DOHH2 (cell line): ENCODE results near the gene TRIM63.
"Not testable (repeated sequence)": the region's sequence is repeated elsewhere in the genome, so short reads cannot be mapped to it uniquely, and the experiment has no call there.

ENCODE experiments used
- H3F3A ChIP-seq: fragments of 200-600 bp; sonication (generic), shearing (Covaris generic); 2 replicates; pipeline ENCODE4 v1.6.0; 2016; ENCODE audit warnings: antibody characterized with exemption, mild to moderate bottlenecking; ENCODE audit not compliant: control insufficient read depth, insufficient read depth
- H3K27ac ChIP-seq: fragments of 200-600 bp; sonication (generic); 2 replicates; pipeline ENCODE4 v1.5.1; 2014; ENCODE audit warnings: low read depth, mild to moderate bottlenecking, low read length, moderate library complexity
- H3K27me3 ChIP-seq: fragments of 200-600 bp; sonication (generic); 2 replicates; pipeline ENCODE4 v1.6.1; 2014; ENCODE audit warnings: mild to moderate bottlenecking, low read length, mixed read lengths; ENCODE audit not compliant: control insufficient read depth
- H3K36me3 ChIP-seq: fragments of 200-600 bp; sonication (generic); 2 replicates; pipeline ENCODE4 v1.6.1; 2014; ENCODE audit warnings: mild to moderate bottlenecking, low read length, moderate library complexity, mixed read lengths; ENCODE audit not compliant: control insufficient read depth
- H3K4me1 ChIP-seq: fragments of 200-600 bp; sonication (generic); 2 replicates; pipeline ENCODE4 v1.6.1; 2014; ENCODE audit warnings: mild to moderate bottlenecking, low read length, mixed read lengths; ENCODE audit not compliant: control insufficient read depth
- H3K4me2 ChIP-seq: fragments of 200-600 bp; sonication (generic); 2 replicates; pipeline ENCODE4 v1.6.0; 2014; ENCODE audit warnings: mild to moderate bottlenecking, low read length, moderate library complexity
- H3K4me3 ChIP-seq: fragments of 200-600 bp; sonication (generic); 2 replicates; pipeline ENCODE4 v1.5.1; 2014; ENCODE audit warnings: mild to moderate bottlenecking, low read length, mixed read lengths
- H3K79me2 ChIP-seq: fragments of 200-600 bp; sonication (generic); 2 replicates; pipeline ENCODE4 v1.6.1; 2014; ENCODE audit warnings: mild to moderate bottlenecking, low read length, mixed read lengths; ENCODE audit not compliant: control insufficient read depth
- H3K9me2 ChIP-seq: fragments of 200-600 bp; sonication (generic); replicated peaks from 2 replicates; pipeline ENCODE4 v1.6.1; 2014; ENCODE audit warnings: mild to moderate bottlenecking, low read length, mixed read lengths; ENCODE audit not compliant: control insufficient read depth
- H3K9me3 ChIP-seq: fragments of 200-600 bp; sonication (generic); 2 replicates; pipeline ENCODE4 v1.6.1; 2014; ENCODE audit warnings: antibody characterized with exemption, low read length, mixed read lengths; ENCODE audit not compliant: control insufficient read depth, insufficient read depth
- H4K20me1 ChIP-seq: fragments of 200-600 bp; sonication (generic); 2 replicates; pipeline ENCODE4 v1.6.0; 2014; ENCODE audit warnings: low read depth, mild to moderate bottlenecking, antibody characterized with exemption, low read length, moderate library complexity; ENCODE audit not compliant: control insufficient read depth, insufficient read depth
- CTCF ChIP-seq: fragments of 200-600 bp; sonication (generic); IDR thresholded peaks from one replicate; pipeline ENCODE4 v1.5.1; 2014; ENCODE audit warnings: antibody characterized with exemption, mild to moderate bottlenecking, low read depth, low read length; ENCODE audit not compliant: poor library complexity, severe bottlenecking
- EZH2phosphoT487 ChIP-seq: fragments of 200-600 bp; sonication (generic); IDR thresholded peaks from 2 replicates; pipeline ENCODE4 v1.6.1; 2017; ENCODE audit warnings: borderline replicate concordance, mild to moderate bottlenecking, antibody characterized with exemption, low read length, moderate library complexity, mixed read lengths

Gene TRIM63

DNA sequence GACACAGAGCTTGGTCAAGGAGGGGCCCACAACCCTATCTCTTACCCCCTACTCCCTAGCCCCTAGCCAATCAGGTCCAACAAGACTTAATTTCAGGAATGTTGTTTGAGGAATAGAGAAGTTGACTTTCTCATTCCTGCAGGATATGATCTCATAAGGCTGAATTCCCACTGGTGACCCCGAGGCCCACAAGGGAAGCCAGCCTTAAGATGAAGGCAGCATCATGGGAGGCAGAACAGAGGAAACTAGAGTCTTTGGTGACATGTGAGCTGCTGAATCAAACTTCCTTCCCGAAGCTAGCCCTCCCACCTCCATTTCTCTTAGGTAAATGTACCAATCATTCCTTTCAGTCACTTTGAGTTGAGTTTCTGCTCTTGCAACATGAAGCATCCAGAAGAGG lies 35.1 kb upstream of the TRIM63 start:
- no peak overlapping the region for H3K4me3 ChIP-seq

GRCh38 chr1:26102119-26102518 lies 34.7 kb upstream of the TRIM63 start:
- Histone ChIP-seq H3K4me1 (peaks cover 8% of the 10 kb centered on the region), H3K27me3 (peaks cover 16% of the 10 kb centered on the region), H3K4me2 (no peak overlapping the region), H4K20me1 (no peaks in the 10 kb centered on the region), H3K9me3 (no peaks in the 10 kb centered on the region), H3K27ac (no peak overlapping the region), H3F3A (no peaks in the 10 kb centered on the region), H3K36me3 (no peaks in the 10 kb centered on the region), H3K9me2 (no peaks in the 10 kb centered on the region), H3K4me3 (no peak overlapping the region), H3K79me2 (no peaks in the 10 kb centered on the region)
- no peak for TF ChIP-seq EZH2phosphoT487
- TF ChIP-seq CTCF = no peak

More for the DNA sequence above, 35.1 kb upstream of the TRIM63 start:
- Histone ChIP-seq H3K9me2 (no peaks in the 10 kb centered on the region), H3K4me1 (peaks cover 8% of the 10 kb centered on the region), H4K20me1 (no peaks in the 10 kb centered on the region), H3K27me3 (peaks cover 15% of the 10 kb centered on the region), H3K79me2 (no peaks in the 10 kb centered on the region), H3F3A (no peaks in the 10 kb centered on the region), H3K27ac (no peak overlapping the region), H3K4me2 (no peak overlapping the region), H3K9me3 (no peaks in the 10 kb centered on the region), H3K36me3 (no peaks in the 10 kb centered on the region)
- TF ChIP-seq CTCF (no peak), EZH2phosphoT487 (no peak)

DNA sequence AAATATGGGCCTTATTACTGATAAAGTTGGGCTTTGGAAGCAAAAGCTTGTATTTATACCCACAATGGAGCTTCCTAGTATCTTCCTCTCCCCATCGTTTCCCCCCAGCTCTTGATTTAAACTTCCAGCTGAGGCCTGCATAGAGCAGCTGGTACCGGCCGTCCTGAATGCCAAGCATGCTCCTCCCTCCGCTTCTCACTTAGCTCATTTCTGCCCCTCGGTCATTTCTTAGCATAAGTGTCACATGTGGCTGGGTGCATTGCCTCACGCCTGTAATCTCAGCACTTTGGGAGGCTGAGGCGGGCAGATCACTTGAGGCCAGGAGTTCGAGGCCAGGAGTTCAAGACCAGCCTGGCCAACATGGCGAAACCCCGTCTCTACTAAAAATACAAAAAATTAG lies 32.8 kb upstream of the TRIM63 start:
- not testable (repeated sequence) for H3K4me1 ChIP-seq, H3K27ac ChIP-seq
- peaks cover 17% of the 10 kb centered on the region for H3K27me3 ChIP-seq

DNA sequence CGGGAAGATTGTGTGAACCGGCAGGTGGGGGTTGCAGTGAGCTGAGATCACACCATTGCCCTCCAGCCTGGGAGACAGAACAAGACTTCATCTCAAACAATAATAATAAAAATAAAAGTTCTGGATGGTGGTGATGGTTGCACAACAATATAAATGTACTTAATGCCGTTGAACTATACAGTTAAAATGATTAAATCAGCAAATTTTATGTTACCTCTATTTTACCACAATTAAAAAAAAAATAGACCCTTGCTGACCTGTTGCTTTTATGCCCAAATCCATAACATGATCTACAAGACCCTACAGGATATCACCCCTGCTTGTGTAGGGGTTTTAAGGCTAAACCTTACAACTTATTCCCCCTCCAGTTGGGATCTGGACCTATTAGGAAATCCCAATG lies 32.4 kb upstream of the TRIM63 start:
- H3K27ac ChIP-seq = no peak overlapping the region
- H3K9me2 ChIP-seq = no peaks in the 10 kb centered on the region
- peaks cover 19% of the 10 kb centered on the region for H3K27me3 ChIP-seq
- H4K20me1 ChIP-seq = no peaks in the 10 kb centered on the region
- H3K36me3 ChIP-seq = no peaks in the 10 kb centered on the region
- H3K9me3 ChIP-seq = no peaks in the 10 kb centered on the region
- H3K79me2 ChIP-seq = no peaks in the 10 kb centered on the region
- no peak overlapping the region for H3K4me3 ChIP-seq
- no peak for TF ChIP-seq CTCF
- TF ChIP-seq EZH2phosphoT487 = no peak
- peaks cover 1% of the 10 kb centered on the region; the same call in 1 of the 2 replicates for H3K4me1 ChIP-seq
- H3F3A ChIP-seq = no peaks in the 10 kb centered on the region
- H3K4me2 ChIP-seq = no peak overlapping the region

More for the DNA sequence above, 32.8 kb upstream of the TRIM63 start:
- not testable (repeated sequence) for H3K36me3 ChIP-seq, H3F3A ChIP-seq, H3K4me2 ChIP-seq, H3K9me3 ChIP-seq, H3K9me2 ChIP-seq, H3K79me2 ChIP-seq, H3K4me3 ChIP-seq, H4K20me1 ChIP-seq
